ENCODE data around the gene SLC1A5. TPM values are rescaled to one million over a fixed set of nuclear protein-coding genes. Genes with fewer than 3 reads are reported as not detected.
"Not testable (repeated sequence)": the region's sequence is repeated elsewhere in the genome, so short reads cannot be mapped to it uniquely, and the experiment has no call there.

SLC1A5 gene
- total and polyA plus RNA-seq, 3 donors from 2014 or later: 58.1 to 91.0 (median 69.9) TPM

DNA sequence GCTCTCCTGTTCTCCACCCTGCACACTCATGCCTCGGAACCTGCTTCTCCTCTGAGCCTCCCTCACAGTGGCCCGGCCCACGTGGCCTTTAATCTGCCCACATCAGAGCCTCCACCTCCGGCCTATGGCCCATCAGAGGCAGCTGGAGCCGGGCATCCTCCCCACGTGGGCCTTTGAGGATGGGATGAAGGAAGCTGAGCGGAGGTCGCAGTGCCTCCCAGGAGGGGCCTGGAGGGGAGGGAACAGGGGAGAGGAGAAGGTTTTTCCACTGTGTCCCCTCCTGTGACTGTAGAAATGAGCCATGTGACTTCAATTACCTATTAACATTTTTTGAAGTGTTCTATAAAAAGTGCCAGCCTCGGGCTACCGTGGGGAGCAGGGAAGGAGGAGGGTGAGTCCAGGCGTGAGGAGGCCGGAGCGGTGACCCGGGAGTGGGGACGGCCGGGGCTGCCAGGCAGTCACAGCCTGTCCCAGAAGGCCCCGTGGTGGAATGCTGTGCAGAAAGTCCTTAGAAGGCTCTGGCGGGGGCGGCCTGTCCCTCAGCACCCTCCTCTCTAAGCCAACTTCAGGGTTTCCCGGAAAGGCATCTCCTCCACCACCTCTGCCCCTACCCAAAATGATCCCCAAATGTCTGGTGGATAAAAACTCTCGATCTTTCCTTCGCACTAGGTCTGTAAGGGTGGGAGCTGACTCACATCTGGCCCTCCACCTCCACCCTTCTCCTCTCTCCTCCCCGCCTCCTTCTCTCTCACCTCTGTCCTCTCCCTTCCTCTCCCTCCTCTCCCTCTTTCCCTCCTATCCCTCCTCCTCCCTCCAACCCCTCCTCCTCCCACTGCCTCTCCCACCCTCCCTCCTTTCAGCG is 24.8 kb upstream of the SLC1A5 start:
- Histone ChIP-seq H3K27ac (peak overlapping the region; percentile 68 to 75), H3K36me3 (ENCODE audit: low read depth, missing control alignments) (no peaks in the 10 kb centered on the region), H3K4me3 (no peak overlapping the region), H3K4me1 (peaks cover 24% of the 10 kb centered on the region), H3K9me3 (no peaks in the 10 kb centered on the region), H3K27me3 (no peaks in the 10 kb centered on the region)
- WGBS, 2 donors: 41 to 48% methylated on average over 22 to 24 of the region's 24 CpGs
- TF ChIP-seq POLR2A (IDR thresholded peaks at IDR 0.05): no peak
- TF ChIP-seq, protein P1, sequence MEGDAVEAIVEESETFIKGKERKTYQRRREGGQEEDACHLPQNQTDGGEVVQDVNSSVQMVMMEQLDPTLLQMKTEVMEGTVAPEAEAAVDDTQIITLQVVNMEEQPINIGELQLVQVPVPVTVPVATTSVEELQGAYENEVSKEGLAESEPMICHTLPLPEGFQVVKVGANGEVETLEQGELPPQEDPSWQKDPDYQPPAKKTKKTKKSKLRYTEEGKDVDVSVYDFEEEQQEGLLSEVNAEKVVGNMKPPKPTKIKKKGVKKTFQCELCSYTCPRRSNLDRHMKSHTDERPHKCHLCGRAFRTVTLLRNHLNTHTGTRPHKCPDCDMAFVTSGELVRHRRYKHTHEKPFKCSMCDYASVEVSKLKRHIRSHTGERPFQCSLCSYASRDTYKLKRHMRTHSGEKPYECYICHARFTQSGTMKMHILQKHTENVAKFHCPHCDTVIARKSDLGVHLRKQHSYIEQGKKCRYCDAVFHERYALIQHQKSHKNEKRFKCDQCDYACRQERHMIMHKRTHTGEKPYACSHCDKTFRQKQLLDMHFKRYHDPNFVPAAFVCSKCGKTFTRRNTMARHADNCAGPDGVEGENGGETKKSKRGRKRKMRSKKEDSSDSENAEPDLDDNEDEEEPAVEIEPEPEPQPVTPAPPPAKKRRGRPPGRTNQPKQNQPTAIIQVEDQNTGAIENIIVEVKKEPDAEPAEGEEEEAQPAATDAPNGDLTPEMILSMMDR (IDR thresholded peaks at IDR 0.05): no peak
- DNase-seq: peak; percentile 44
- intact Hi-C loops (cut with DNase I; ENCODE audit: low total_unique reads): no loop called here

DNA sequence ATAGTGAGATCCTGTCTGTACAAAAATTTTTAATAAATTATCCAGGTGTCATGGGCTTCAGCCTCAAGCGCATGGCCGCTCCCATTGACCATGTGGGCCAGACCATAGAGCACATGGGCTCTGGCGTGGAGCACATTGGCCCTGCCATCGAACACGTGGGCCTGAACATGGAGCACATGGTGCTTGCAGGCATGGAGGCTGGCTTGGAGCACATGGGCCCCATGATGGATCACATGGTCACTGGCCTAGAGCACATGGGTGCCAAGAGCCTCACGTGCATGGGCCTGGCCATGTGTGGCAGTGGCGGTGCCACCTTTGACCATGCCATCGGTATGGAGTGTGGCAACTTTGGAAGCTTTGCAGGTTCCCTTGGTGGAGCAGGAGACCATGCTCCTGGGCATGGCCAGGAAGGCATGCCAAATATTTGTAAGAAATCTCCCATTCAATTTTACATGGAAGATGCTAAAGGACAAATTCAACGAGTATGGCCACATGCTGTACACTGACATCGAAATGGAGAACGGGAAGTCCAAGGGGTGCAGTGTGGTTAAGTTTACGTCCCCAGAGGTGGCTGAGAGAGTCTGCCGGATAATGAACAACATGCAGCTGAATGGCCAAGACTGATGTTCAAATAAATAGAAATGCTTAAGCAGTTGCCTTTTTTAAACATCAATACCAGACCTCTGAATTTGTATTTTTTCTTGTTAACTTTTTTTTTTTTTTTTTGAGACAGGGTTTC is 21.3 kb upstream of the SLC1A5 start:
- H3K27me3 ChIP-seq: no peaks in the 10 kb centered on the region
- DNase-seq: no peak
- intact Hi-C loops (cut with DNase I; ENCODE audit: low total_unique reads): no loop called here
- no peak overlapping the region for H3K4me3 ChIP-seq
- H3K27ac ChIP-seq: no peak overlapping the region
- 85 to 95% methylated on average over 11 to 13 of the region's 13 CpGs for WGBS, 2 donors
- TF ChIP-seq, protein P1 (IDR thresholded peaks at IDR 0.05): no peak
- TF ChIP-seq POLR2A (IDR thresholded peaks at IDR 0.05): no peak
- no peaks in the 10 kb centered on the region for H3K9me3 ChIP-seq
- no peaks in the 10 kb centered on the region for H3K36me3 ChIP-seq (ENCODE audit: low read depth, missing control alignments)
- peaks cover 23% of the 10 kb centered on the region for H3K4me1 ChIP-seq

DNA sequence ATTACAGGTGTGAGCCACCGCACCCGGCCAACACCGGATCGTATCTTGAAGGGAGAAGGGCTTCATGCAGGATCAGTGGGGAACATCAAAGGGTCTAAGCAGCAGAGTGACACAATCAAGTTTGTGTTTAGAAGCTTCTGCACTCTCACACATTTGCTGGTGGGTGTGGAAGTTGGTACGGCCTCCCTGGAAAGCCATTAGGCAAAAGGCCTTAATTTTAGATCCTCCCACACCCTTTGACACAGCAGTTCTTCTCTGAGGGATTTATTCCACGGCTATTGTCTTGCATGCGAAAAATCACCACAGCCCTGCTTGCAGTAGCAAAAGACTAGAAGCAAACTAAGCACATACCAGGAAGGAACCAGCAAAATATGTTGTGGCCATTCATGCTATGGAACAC is 18.3 kb upstream of the SLC1A5 start:
- no peak for TF ChIP-seq POLR2A (IDR thresholded peaks at IDR 0.05)
- H3K27ac ChIP-seq: no peak overlapping the region
- H3K9me3 ChIP-seq: no peaks in the 10 kb centered on the region
- WGBS, 2 donors: 83 to 84% methylated on average over 7 of the region's 7 CpGs
- no peaks in the 10 kb centered on the region for H3K36me3 ChIP-seq (ENCODE audit: low read depth, missing control alignments)
- peaks cover 4% of the 10 kb centered on the region for H3K4me1 ChIP-seq
- H3K27me3 ChIP-seq: no peaks in the 10 kb centered on the region
- intact Hi-C loops (cut with DNase I; ENCODE audit: low total_unique reads): no loop called here
- no peak for DNase-seq
- H3K4me3 ChIP-seq: no peak overlapping the region

DNA sequence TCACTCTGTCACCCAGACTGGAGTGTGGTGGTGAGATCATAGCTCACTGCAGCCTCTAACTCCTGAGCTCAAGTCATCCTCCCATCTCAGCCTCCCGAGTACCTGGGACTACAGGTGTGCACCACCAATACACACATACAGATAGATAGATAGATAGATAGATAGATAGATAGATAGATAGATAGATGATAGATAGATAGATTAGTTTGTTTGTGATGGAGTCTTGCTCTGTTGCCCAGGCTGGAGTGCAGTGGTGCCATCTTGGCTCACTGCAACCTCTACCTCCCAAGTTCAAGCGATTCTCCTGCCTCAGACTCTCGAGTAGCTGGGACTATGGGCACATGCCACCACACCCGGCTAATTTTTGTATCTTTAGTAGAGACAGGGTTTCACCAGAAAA is 16.0 kb upstream of the SLC1A5 start:
- DNase-seq; H3K4me3 ChIP-seq; H3K9me3 ChIP-seq; H3K27ac ChIP-seq; intact Hi-C loops (cut with DNase I; ENCODE audit: low total_unique reads); H3K36me3 ChIP-seq (ENCODE audit: low read depth, missing control alignments); H3K27me3 ChIP-seq; H3K4me1 ChIP-seq: not testable (repeated sequence)
- WGBS, 2 donors: 87 to 95% methylated on average over 4 of the region's 4 CpGs

DNA sequence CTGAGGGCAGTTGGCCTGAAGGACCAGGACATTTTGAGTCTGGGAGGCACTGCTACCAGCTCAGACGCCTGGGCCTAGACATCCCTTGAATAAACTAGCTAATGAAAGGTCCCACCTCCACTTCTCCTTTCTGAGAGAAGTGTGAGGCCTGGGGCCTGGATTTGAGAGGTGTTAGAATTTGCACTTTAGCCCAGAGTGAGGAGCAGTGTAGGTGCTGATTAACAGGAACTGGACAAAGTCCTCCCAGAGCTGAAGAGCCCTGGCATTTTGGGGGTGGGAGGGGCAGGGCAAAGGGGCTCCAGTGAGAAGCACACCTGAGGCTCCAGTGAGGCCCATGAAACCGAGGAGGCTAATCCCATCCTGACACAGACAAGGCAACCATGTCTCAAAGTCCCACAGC is 15.2 kb upstream of the SLC1A5 start:
- peaks cover under 1% of the 10 kb centered on the region for H3K4me1 ChIP-seq
- H3K4me3 ChIP-seq: no peak overlapping the region
- no peaks in the 10 kb centered on the region for H3K9me3 ChIP-seq
- H3K27ac ChIP-seq: no peak overlapping the region
- H3K27me3 ChIP-seq: no peaks in the 10 kb centered on the region
- no peak for DNase-seq
- H3K36me3 ChIP-seq (ENCODE audit: low read depth, missing control alignments): no peaks in the 10 kb centered on the region
- 81 to 83% methylated on average over 2 of the region's 2 CpGs for WGBS, 2 donors
- intact Hi-C loops (cut with DNase I; ENCODE audit: low total_unique reads): no loop called here
- TF ChIP-seq, protein P1 (IDR thresholded peaks at IDR 0.05): no peak
- no peak for TF ChIP-seq POLR2A (IDR thresholded peaks at IDR 0.05)

Measured in testis (tissue), 3 donors.